Endothelial cell (in vitro differentiated cells): ENCODE data around the gene ARTN. TPM values are rescaled to one million over a fixed set of nuclear protein-coding genes. Genes with fewer than 3 reads are reported as not detected.
A peak's percentile ranks its signal among the peaks of the same experiment; 100 is the strongest.

Experiments
- DNase-seq: peaks from one replicate; pipeline ENCODE4 v3.0.0; 2021; ENCODE audit warnings: low spot score
- H3K27ac Mint-ChIP-seq: one replicate; pipeline ENCODE4 v1.8.0; 2021; ENCODE audit warnings: mixed read lengths, inconsistent platforms; ENCODE audit not compliant: unreplicated experiment
- H3K27me3 Mint-ChIP-seq: one replicate; pipeline ENCODE4 v1.8.0; 2021; ENCODE audit warnings: mild to moderate bottlenecking, moderate library complexity, mixed read lengths, inconsistent platforms; ENCODE audit not compliant: unreplicated experiment
- H3K36me3 Mint-ChIP-seq: one replicate; pipeline ENCODE4 v1.8.0; 2021; ENCODE audit warnings: mild to moderate bottlenecking, low read depth, mixed read lengths, inconsistent platforms; ENCODE audit not compliant: unreplicated experiment
- H3K4me1 Mint-ChIP-seq: one replicate; pipeline ENCODE4 v1.8.0; 2021; ENCODE audit warnings: mild to moderate bottlenecking, mixed read lengths, inconsistent platforms; ENCODE audit not compliant: unreplicated experiment
- H3K4me3 Mint-ChIP-seq: one replicate; pipeline ENCODE4 v1.8.0; 2021; ENCODE audit warnings: mild to moderate bottlenecking, mixed read lengths, inconsistent platforms; ENCODE audit not compliant: unreplicated experiment
- H3K9me3 Mint-ChIP-seq: one replicate; pipeline ENCODE4 v1.8.0; 2021; ENCODE audit warnings: mixed read lengths, inconsistent platforms; ENCODE audit not compliant: unreplicated experiment
- CTCF ChIP-seq: fragments of 200-600 bp; sonication (generic); IDR thresholded peaks from one replicate; pipeline ENCODE4 v1.5.0; 2021; ENCODE audit warnings: antibody characterized with exemption; ENCODE audit not compliant: unreplicated experiment
- total RNA-seq: library from RNA; stranded (reverse); fragmentation: NEBNext Ultra II Directional; extraction: Animal tissue kit (Norgen Biotek cat#: 25700); gene quantifications from one replicate; pipeline ENCODE4 v1.2.1, GENCODE V29; 2021; ENCODE audit not compliant: unreplicated experiment

The ARTN gene
- total RNA-seq, 1 donor from 2014 or later, result 0.67 TPM

GRCh38 chr1:43938892-43939587 lies 5.4 kb downstream of the ARTN start:
- peaks cover 18% of the 10 kb centered on the region for H3K4me1 Mint-ChIP-seq
- DNase-seq, result no peak

DNA sequence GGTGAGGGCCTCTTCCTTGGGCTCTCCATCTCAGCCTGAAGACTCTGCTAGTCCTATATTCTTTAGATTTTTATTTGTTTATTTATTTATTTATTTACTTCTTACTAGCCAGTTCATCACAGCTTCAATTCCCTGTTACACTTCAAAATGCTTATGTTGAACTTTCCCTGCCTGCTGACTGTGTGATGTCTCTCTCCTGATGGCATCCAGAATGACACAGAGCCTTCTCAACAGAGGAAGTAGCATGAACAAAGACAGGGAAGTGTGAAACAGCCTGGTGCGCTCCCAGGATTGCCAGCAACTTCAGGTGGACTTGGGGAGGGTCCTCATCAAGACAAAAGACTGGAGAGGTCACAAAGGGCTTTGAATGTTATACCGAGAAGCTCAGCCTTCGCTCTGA lies 8.8 kb downstream of the ARTN start:
- no peaks in the 10 kb centered on the region for H3K36me3 Mint-ChIP-seq
- DNase-seq, result no peak
- H3K4me1 Mint-ChIP-seq, result peaks cover 18% of the 10 kb centered on the region
- H3K9me3 Mint-ChIP-seq, result no peaks in the 10 kb centered on the region
- H3K27ac Mint-ChIP-seq, result peak overlapping the region; percentile 38
- no peak overlapping the region for H3K4me3 Mint-ChIP-seq
- TF ChIP-seq CTCF, result no peak
- H3K27me3 Mint-ChIP-seq, result peaks cover 4% of the 10 kb centered on the region

More at GRCh38 chr1:43938892-43939587, 5.4 kb downstream of the ARTN start:
- Mint-ChIP-seq H3K4me3 (peak overlapping the region; percentile 13), H3K9me3 (no peaks in the 10 kb centered on the region), H3K27me3 (peaks cover 7% of the 10 kb centered on the region), H3K36me3 (no peaks in the 10 kb centered on the region), H3K27ac (no peak overlapping the region)
- no peak for TF ChIP-seq CTCF

GRCh38 chr1:43944860-43945259 lies 11.3 kb downstream of the ARTN start:
- H3K36me3 Mint-ChIP-seq, result no peaks in the 10 kb centered on the region
- no peak for TF ChIP-seq CTCF
- no peak overlapping the region for H3K4me3 Mint-ChIP-seq
- peaks cover 6% of the 10 kb centered on the region for H3K27me3 Mint-ChIP-seq
- peaks cover 19% of the 10 kb centered on the region for H3K4me1 Mint-ChIP-seq
- no peak overlapping the region for H3K27ac Mint-ChIP-seq
- no peak for DNase-seq
- no peaks in the 10 kb centered on the region for H3K9me3 Mint-ChIP-seq

- TF ChIP-seq CTCF, result no peak
- peaks cover 16% of the 10 kb centered on the region for H3K4me1 Mint-ChIP-seq
- H3K9me3 Mint-ChIP-seq, result no peaks in the 10 kb centered on the region
- peak overlapping the region; percentile 74 for H3K27ac Mint-ChIP-seq
- peak overlapping the region; percentile 94 for H3K4me3 Mint-ChIP-seq
- peaks cover 7% of the 10 kb centered on the region for H3K27me3 Mint-ChIP-seq
- peaks cover 5% of the 10 kb centered on the region for H3K36me3 Mint-ChIP-seq
- DNase-seq, result no peak
Observed at GRCh38 chr1:43945674-43946235, 12.2 kb downstream of the ARTN start.
